Iris pigment epithelial cell (primary cell): ENCODE results near the gene RAB4B.
A peak's percentile ranks its signal among the peaks of the same experiment; 100 is the strongest.
"Not testable (repeated sequence)": the region's sequence is repeated elsewhere in the genome, so short reads cannot be mapped to it uniquely, and the experiment has no call there.

Source experiments
- DNase-seq: peaks from one replicate; pipeline ENCODE4 v3.0.0-alpha.2; 2011; ENCODE audit warnings: low read depth

RAB4B gene

DNA sequence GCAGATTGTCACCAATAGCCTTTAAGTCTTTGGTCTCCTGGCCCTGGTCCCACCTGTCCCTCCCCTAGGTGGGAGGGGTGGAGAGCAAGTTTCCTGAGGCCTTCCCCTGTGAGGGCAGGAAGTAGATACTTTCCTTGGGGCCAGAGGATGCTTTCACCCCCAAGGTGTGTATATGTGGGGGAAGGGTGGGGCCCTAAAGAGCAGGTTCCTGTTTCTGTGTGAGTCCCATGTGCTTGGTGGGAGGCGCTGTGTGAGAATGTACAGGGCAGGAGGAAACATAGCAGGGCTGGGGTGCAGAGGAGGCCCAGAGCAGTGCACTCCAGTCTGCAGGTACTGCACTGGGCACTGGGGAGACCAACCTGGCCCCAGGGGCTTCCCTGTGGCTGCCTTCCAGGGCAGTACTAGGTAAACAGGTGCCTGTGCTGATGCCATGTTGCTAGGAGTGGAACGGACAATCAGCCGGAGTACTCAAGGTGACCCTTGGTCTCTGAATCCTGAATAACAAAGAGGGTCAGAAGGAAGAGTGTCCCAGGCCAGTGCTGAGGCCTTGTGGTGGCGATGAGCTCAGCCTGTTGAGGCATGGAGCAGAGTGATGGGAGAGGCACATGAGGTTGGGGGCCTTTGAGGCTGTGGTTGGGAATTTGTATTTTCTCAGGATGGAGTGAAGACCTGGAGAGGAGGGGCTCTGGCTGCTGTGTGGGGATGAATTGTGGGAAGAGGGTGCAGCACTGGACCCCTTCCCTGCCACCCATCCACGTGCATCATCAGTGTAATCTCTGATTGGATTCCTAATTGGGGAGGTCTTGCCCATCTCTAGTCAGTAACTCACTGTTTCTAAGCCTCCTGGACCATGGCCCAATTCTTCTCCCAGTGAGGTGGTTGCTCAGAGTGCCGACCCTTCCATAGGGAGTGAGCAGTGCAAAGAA lies 26.1 kb downstream of the RAB4B start:
- DNase-seq = no peak

DNA sequence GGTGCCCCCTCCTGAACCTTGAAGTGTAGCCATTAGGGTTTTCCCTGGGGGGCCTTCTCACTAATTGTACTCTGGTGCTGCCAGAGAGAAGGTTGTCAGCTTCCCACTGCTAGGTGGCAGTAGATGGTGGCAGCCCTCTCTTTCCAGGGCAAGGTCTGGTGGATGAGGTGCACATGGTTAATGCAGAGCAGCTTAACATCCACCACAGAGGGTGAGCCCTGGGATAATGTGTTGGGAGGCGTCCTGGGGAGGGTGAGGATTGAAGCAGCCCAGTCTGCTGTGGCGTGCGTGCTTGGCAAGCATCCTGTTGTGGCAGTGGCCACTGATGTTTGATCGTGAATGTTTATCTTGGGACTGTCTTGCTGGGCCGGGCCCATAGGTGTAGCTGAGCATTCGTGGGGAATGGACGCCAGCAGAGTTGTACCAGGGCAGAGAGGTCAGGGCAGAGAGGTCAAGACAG lies 26.8 kb downstream of the RAB4B start:
- DNase-seq = no peak

DNA sequence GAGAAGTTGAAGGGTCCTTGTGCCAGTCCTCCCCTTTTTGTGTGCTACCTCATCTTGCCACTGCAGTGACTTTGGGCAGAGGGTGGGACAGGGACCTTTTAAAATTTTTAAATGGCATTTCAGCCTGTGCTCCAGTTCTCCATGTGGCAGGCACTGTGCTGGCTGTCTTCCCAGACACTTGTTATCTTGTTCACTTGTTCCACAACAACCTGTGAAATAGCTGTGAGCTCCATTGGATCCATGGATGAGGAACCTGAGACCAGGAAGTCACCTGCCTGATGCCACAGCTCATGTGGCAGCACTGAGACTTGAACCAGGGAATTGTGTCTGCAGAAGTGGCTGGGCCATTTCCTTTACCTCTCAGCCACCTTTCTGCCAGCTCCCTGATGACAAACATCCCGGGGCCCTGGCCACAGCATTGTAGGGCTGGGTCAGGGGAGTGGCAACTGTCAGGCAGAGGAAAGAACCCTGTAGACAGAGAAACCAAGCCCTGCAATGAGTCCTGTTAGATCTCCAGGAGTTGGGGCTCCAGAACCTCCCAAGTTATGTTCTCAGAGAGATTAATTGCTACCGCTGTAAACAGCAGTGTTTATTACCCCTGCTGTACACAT lies 27.3 kb downstream of the RAB4B start:
- no peak for DNase-seq

DNA sequence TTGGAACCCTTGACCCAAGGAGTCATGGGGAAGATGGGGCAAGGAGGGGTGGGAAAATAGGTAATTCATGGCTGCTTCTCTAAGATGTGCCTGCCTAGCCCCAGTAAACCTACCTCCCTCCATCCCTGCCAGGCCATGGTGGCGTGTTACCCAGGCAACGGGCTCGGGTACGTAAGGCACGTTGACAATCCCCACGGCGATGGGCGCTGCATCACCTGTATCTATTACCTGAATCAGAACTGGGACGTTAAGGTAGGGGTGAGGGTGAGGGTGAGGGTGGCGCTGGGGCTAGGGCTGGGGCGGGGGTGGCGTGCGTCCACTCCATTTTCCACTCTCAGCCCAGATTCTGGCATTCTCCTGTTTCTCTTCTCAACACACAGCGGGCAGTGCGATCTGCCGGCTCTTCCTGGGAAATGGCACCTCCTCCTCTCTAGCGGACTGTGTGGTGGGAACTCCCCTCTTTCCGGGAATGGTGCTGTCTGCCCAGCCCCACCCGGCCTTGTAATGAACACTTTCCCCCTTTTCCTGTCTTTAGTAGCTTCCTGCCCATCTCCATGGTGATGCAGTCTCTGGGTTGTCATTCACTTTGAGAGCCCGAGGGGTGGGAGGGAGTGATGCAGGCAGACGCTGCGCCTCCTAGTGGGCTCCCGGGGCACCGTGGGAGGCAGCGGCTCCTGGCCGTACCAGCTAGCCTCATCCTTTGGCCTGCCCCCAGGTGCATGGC lies 28.5 kb downstream of the RAB4B start:
- peak; percentile 97 for DNase-seq

DNA sequence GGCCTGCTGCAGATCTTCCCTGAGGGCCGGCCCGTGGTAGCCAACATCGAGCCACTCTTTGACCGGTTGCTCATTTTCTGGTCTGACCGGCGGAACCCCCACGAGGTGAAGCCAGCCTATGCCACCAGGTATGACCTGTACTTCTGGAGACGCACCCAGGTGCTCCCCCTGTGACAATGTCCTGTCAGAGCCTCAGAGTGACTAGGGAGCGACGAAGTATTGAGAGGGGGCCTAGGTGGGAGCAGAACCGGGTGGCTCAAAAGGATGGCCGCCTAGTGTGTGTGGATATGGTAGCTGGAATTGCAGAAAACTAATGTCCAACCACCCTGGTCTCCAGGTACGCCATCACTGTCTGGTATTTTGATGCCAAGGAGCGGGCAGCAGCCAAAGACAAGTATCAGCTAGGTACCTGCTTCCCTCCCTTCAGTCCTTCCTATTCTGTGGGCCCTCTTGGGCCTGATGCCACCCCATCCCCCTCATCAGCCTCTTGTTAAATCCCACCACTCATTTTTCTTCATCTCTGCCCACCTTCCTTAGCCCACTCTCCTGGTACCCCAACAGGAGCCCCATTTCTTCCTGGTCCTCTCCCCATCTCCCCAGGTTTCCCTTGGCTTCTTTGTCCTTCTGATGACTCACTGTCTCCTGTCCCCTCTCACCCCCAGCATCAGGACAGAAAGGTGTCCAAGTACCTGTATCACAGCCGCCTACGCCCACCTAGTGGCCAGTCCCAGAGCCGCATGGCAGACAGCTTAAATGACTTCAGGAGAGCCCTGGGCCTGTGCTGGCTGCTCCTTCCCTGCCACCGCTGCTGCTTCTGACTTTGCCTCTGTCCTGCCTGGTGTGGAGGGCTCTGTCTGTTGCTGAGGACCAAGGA lies 29.3 kb downstream of the RAB4B start:
- no peak for DNase-seq

DNA sequence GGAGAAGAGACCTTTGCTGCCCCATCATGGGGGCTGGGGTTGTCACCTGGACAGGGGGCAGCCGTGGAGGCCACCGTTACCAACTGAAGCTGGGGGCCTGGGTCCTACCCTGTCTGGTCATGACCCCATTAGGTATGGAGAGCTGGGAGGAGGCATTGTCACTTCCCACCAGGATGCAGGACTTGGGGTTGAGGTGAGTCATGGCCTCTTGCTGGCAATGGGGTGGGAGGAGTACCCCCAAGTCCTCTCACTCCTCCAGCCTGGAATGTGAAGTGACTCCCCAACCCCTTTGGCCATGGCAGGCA lies 29.9 kb downstream of the RAB4B start:
- DNase-seq = no peak

DNA sequence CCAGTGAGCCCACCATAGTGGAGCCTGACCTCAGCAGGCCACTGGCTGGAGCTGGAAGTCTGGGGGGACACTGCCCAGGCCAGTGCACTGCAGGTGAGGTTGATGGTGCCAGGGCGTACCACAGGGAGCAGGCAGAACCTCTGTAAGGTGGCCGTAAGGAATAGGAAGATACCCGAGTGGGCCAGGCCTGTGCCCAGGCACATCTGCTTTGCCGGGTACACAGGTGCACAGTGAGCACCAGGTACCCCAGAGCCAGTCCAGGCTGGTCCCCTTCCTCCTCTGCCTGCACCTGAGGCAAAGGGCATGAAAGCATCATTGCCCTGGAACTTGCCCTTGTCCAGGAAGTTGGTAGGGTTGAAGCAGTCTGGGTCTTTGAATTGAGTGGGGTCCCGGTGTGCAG lies 30.4 kb downstream of the RAB4B start:
- no peak for DNase-seq

DNA sequence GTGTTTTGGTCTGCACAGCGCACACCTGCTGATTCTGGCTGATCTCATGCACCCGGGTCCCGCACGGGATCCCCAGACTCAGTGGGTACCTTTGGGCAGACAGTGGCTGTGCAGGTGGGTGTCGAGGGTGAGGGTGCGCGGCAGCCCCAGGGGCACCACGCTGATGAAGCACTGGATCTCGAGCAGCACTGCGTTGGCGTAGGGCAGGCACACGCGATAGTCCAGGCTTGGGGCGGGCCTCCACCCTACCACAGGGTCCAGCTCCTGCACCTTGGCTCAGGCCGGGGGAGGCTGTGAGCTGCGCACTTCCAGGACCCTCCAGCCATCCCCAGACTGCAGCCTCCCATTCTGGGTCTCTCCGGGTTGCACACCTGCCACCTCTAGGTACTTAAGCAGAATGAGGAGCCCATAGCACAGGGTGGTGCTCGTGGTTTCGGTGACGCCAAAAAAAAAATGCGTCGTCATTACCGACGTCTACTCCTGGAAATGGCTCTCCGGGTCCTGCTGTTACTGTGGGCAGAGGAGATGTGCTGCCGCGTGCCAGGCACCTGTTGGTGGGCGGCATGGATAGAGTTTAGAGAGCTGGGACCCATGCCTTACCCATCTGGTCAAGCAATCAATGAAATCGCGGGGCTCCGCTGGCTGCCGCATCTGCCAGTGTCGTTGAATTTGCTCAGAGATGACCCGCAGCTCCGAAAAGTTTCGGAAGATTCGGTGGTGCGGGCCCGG lies 31.5 kb downstream of the RAB4B start:
- no peak for DNase-seq

DNA sequence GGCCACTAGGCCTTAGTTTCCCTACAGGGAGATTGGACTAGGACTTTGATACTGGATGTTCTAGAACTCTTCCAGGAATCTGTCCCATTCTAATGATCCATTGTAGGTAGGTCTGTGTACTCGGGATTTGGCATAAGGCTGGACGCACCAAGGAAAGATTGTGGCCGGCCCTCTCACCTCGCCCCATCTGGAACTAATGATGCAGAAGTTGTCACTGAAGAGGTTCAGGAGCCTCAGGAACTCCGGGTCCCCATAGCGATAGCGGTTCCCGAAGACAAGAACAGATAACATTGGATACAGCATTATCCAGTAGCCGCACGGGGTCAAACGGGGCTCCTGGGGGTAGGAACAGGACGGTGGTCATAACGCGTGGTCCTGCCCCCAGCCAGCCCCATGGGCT lies 32.1 kb downstream of the RAB4B start:
- no peak for DNase-seq

DNA sequence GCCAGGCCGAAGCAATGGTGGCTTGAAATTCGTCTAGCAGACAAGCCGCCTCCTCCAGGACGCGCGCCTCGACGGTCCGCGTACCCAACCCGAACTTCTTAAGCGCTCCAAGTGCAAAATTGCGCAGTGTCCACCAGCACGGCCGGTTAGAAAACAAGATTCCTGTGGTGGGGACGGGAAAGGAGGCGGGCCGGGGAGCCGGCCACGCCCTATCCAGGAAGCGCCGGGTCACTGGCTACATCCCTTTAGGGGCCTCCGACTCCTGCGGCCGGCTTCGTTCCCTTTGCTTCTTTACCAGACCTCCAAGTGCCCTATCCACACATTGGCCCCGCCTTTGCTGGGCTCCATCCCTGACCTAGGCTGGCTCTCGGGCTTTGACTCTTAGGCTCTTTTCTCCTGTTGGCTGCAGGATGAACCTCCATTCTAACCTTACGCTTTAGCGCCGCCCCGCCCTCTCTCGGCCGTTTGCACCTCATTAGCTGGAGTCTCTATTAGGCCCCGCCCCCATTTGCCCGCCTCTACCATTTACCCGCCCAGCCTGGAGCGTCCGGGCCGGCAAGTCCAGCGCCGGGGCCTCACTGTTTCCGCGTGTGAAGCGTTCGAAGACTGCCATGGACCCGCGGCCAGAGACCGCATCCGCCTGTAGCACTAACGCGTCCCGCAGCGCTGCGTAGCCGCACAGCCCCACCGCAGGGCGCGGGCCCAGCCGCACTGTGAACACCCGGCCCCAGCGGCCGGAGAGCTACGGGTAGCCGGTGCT lies 32.8 kb downstream of the RAB4B start:
- DNase-seq = peak; percentile 87

DNA sequence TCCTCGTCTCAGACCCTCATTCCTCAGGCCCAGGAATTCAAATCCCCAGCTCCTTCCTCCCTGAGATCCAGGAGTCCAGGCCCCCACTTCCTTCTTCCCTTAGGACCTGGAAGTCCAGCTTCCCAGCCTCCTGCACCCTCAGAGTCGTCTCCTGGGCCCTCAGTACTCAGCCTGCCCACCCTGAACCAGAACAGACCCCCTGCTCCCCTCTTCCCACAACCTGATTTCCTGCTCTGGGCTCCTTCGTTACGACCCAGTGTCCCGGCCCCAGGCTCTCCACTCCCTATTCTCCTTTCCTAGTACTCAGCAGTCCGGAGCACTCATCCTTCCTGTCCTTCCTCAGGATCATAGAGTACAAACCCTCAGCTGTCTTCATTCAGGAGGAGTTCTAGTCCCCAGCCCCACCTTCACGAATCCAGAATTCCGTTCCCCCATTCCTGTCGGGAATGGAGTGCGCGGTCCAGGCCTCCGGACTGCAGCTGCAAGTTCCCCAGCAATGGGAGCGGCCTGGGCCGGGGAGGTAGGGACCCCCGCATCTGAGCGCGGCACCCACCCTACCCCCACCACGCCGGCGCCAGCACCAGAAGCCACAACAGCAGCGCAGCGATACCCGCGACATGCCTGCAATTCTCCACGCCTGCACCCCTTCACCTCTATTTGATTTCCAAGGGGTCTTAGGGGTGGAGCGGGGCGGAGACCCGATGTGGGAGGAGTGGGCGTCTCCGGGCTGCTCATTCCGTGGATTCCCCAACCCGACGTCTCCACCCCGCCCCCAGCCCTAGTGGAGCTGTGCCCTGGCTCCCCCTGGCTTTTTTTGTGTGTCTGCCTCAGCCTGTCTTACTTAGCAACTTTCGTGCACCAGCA lies 33.7 kb downstream of the RAB4B start:
- DNase-seq = no peak

DNA sequence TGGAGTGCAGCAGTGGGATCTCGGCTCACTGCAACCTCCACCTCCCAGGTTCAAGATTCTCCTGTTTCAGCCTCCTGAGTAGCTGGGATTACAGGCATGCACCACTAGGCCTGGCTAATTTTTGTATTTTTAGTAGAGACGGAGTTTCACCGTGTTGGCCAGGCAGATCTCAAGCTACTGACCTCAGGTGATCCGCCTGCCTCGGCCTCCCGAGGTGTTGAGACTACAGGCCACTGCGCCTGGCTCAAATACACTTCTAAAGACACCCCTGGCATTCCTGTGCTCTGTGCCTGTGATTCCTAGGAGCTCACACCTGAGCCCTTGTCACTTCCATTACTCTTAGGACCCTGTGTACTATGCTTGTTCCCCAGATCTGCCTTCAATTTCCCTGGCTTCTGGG lies 34.5 kb downstream of the RAB4B start:
- not testable (repeated sequence) for DNase-seq

DNA sequence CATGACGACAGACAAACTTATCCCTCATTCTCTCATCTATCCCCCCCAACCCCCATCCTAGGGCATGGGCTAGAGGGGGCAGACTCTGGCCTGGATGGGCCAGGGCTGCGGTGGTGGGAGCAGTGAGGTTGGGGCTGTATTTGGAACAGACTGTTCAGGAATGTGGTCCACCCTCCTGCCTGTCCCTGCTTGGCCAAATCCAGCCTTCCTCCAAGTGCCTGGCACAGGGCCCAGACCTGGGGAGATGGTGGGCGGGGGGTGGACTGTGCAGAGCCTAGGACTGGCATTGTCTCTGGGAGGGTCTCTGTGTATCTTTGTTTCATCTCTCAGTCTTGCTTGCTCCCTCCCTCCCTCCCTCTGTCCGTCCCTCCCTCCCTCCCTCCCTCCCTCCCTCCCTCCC lies 35.1 kb downstream of the RAB4B start:
- DNase-seq = no peak

DNA sequence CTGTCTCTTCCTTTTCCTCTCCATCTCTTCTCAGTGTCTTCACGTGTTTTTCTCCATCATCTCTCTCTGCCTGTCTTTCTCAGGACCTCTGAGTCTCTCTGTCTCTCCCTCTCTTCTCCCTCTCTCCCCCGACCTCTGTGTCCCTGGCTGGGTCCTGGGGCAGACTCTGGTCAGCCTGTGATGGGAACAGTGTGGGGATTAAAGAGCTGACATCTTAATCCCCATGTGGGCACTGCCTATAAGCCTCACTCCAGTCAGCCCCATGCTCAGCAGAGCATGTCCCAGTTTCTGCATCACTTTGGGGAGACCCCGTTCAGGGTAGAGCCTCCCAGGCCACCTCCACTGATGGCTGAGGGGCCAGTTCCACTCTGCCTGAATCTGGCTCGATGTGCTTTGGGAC lies 37.2 kb downstream of the RAB4B start:
- no peak for DNase-seq

DNA sequence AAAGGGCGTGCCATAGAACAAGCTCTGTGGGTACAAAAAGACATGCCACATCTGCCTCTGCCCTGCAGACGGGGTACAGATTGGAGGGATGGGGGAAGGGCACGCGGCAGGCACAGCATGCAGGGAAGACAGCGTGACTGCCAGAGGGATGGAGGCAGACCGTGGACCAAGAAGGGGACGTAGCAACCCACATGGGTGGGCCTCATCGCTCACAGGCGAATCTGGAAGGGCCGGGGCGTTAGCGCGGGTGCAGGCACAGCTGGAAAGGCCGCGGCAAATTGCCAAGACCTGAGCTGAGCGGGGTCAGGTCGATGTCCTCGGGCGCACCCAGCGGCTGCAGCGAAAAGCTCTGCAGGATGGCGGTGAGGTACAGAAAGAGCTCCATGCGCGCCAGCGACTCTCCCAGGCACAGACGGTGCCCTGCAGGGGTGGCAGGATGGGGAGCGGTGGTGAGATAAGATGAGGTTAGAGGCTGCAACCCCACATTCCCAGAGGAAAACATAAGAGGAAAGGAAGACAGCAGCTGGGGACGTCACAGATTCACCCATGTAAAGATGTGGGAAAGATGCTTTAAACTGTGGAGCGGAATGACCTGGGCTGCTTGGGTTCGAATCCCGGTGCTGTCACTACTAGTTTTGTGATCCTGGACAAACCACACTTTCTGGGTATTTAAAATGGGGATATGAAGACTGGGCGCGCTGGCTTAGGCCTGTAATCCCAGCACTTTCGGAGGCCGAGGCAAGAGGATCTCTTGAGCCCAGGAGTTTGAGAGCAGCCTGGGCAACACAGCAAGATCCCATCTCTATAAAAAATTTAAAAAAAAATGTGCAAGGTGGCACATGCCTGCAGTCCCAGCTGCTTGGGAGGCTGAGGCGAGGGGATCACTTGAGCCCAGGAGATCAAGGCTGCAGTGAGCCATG lies 40.7 kb downstream of the RAB4B start:
- not testable (repeated sequence) for DNase-seq

DNA sequence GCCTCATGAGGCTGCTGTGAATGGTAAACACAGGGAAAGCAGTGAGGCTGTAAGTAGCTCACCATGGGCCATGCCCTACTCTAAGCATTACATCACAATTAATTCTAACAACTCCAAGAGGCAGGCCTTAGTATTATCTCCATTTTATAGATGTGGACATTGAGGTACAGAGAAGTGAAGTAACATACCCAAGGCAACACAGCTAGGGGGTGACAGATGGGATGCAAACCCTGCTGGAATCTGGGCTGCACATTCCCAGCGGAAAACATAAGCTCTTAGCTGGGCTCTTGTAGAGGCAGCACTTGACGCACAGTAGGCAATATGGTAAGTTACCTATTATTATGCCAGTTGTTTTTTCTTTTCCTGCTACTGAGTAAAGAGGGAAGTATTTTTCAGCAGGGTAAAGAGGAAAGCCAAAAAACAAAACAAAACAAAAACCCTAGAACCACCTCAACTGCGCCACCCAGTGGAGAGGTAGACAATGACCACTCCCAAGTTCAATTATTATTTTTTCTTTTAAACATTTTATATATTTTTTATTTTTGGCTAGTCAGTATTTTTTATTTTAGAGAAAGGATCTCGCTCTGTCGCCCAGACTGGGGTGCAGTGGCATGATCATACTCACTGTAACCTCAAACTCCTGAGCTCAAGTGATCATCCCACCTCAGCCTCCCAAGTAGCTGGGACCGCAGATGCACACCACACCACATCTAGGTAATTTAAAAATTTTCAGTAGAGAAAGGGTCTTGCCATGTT lies 41.6 kb downstream of the RAB4B start:
- not testable (repeated sequence) for DNase-seq

DNA sequence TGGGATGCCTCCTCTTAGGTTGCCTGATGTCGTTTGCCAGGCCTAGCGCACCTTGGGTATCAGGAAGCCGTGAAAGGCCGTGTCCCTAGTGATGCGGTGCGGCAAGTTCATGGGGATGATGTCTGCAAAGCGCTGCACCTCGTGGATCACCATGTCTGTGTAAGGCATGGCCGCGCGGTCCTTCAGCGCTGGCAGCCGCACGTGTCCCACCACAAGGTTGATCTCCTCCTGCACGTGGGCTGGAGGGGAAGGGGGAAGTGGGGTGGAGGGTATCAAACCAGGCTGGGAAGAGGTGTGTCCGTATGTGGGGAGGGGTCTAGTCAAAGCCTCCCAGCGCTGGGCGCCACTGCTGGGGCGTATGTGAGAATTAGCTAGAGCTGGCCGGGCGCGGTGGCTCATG lies 44.1 kb downstream of the RAB4B start:
- DNase-seq = no peak
